Suprapubic skin (tissue), 4 donors: ENCODE results near the gene PACS1.

Experiments
- EP300 ChIP-seq: sonication (generic); formaldehyde crosslinking; IDR thresholded peaks from one replicate; pipeline ENCODE4 v1.6.1; 2017; ENCODE audit warnings: antibody characterized with exemption
- POLR2A ChIP-seq, 2 donors: fragments of 450-650 bp; IDR thresholded peaks; one replicate each; pipeline ENCODE4 v1.6.1; 2017; ENCODE audit warnings: antibody characterized with exemption in 2 of 2, mild to moderate bottlenecking in 2 of 2, moderate library complexity in 2 of 2
- POLR2AphosphoS5 ChIP-seq, 3 donors: sonication (generic); formaldehyde crosslinking; IDR thresholded peaks; one replicate each; pipeline ENCODE4 v1.6.1; 2017; ENCODE audit warnings: antibody characterized with exemption in 3 of 3
- TF ChIP-seq, protein P1 (sequence below), 2 donors: fragments of 200-600 bp in 1 of 2; fragments of 450-650 bp in 1 of 2; sonication (generic) in 1 of 2; IDR thresholded peaks; one replicate each; pipeline ENCODE4 v1.5.1; 2016 to 2019; ENCODE audit warnings: antibody characterized with exemption in 2 of 2, mild to moderate bottlenecking in 1 of 2, moderate library complexity in 1 of 2

DNA sequence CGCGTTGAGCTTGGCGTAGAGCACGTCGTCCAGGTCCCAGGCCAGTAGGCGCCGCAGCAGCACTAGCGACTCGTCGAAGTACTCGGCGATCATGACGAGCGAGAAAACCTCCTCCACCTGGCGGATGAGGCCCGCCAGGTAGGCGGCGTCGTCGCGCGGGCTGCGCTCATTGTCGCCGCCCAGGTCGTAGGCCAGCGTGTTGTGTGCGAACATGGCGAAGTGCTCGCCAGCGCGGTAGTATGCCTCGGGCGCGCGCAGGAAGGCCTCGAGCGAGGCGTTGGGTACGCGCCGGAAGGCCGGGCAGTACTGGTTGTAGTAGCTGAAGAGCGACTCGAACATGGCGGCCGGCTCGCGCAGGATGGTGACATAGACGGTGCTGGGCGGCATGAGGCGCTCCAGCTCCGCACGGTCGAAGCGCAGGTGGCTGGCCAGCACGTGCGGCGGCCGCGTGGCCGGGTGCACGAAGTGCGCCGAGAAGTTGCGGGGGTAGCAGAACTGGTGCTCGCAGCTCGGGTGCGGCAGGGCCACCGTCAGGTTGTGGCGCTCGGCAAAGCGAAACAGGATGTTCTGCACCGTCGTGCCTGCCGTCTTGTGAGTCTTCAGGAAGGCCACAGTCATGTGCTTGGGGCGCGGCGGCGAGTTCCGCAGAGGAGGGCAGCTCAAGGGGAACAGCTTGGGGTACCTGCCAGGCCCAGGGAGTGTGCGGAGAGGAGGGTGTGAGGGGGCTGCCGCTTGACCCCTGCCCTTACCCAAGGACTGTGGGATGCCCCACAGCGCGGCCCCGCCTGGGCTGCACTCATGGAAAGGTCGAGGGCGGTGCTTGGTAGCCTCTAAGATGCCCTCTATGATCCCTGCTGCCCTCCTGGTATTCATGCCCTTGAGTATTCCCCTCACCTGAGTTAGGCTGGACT is 26.8 kb upstream of the PACS1 start:
- TF ChIP-seq POLR2A (IDR thresholded peaks at IDR 0.05) (no peak), POLR2AphosphoS5 (IDR thresholded peaks at IDR 0.05) (no peak), EP300 (no peak)
- TF ChIP-seq, protein P1, sequence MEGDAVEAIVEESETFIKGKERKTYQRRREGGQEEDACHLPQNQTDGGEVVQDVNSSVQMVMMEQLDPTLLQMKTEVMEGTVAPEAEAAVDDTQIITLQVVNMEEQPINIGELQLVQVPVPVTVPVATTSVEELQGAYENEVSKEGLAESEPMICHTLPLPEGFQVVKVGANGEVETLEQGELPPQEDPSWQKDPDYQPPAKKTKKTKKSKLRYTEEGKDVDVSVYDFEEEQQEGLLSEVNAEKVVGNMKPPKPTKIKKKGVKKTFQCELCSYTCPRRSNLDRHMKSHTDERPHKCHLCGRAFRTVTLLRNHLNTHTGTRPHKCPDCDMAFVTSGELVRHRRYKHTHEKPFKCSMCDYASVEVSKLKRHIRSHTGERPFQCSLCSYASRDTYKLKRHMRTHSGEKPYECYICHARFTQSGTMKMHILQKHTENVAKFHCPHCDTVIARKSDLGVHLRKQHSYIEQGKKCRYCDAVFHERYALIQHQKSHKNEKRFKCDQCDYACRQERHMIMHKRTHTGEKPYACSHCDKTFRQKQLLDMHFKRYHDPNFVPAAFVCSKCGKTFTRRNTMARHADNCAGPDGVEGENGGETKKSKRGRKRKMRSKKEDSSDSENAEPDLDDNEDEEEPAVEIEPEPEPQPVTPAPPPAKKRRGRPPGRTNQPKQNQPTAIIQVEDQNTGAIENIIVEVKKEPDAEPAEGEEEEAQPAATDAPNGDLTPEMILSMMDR (IDR thresholded peaks at IDR 0.05): no peak
